ENCODE data around the gene DVL3.

GRCh38 chr3:184180165-184180564, 25.0 kb downstream of the DVL3 start:
- TF ChIP-seq USF2 (IDR thresholded peaks at IDR 0.05) (no peak), RFX5 (IDR thresholded peaks at IDR 0.05) (no peak), POLR2A (IDR thresholded peaks at IDR 0.05; ENCODE audit: low read length) (no peak), CEBPB (IDR thresholded peaks at IDR 0.05) (no peak), BHLHE40 (IDR thresholded peaks at IDR 0.05; ENCODE audit: low read depth, low read length) (no peak), MYC (IDR thresholded peaks at IDR 0.05; ENCODE audit: borderline replicate concordance, low read length) (no peak), HMGXB4 (CRISPR knock-in tag; IDR thresholded peaks at IDR 0.05; ENCODE audit: borderline replicate concordance) (no peak), SREBF2 (IDR thresholded peaks at IDR 0.05) (no peak), MAX (IDR thresholded peaks at IDR 0.05) (no peak), RCOR1 (IDR thresholded peaks at IDR 0.05; ENCODE audit: low read depth, low read length) (no peak)
- TF ChIP-seq, protein P1, sequence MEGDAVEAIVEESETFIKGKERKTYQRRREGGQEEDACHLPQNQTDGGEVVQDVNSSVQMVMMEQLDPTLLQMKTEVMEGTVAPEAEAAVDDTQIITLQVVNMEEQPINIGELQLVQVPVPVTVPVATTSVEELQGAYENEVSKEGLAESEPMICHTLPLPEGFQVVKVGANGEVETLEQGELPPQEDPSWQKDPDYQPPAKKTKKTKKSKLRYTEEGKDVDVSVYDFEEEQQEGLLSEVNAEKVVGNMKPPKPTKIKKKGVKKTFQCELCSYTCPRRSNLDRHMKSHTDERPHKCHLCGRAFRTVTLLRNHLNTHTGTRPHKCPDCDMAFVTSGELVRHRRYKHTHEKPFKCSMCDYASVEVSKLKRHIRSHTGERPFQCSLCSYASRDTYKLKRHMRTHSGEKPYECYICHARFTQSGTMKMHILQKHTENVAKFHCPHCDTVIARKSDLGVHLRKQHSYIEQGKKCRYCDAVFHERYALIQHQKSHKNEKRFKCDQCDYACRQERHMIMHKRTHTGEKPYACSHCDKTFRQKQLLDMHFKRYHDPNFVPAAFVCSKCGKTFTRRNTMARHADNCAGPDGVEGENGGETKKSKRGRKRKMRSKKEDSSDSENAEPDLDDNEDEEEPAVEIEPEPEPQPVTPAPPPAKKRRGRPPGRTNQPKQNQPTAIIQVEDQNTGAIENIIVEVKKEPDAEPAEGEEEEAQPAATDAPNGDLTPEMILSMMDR (IDR thresholded peaks at IDR 0.05): no peak

All from A549 (cell line).